HG03342 (cell line): Measurements from ENCODE around the gene SRSF7.
"Not testable (repeated sequence)": the region's sequence is repeated elsewhere in the genome, so short reads cannot be mapped to it uniquely, and the experiment has no call there.

Experiments used
- ATAC-seq: cut with Tn5 transposase; IDR thresholded peaks from one replicate; pipeline ENCODE4 v1.9.1; 2021; ENCODE audit warnings: mild to moderate bottlenecking, moderate library complexity; ENCODE audit not compliant: unreplicated experiment

Gene SRSF7

DNA sequence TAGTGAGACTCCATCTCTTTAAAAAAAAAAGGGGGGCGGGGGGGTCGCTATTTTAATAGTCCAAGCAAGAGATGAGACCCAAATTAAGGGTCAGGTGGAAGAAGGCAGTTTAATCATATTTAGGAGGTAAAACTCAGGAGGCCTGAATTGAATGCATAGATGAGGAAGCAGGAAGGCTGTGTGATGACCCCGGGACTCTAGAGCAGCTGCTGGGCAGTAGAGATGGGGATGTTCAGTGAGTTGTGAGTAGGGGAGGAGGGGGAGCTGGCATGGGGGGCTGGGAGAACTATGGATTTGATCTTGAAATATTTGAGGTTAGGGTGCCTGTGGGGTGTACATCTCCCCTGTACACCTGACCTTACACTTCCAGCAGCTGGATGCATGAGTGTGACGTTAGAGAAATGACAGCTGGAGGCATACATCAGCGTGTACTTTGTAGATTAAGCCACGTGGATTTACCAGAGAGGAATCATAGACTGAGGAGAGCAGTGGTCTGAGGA lies 44.3 kb downstream of the SRSF7 start:
- ATAC-seq: no peak

DNA sequence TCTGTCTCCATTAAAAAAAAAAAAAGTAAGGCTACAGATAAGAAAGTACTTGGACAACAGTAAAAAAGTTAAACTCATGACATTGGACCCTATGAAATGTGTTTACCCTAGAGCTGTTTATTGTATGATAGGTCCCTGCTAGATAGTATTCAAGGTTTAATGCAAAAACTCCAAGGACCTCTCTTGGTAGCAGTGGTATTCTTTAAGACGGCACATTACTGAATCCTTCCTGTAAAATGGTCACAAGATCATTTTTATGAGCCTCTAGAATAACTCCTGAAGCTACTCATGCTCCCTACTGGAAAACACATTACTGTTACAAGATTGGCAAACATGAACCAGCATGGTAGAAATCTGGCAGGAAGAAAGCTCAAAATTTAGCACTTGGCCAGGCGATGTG lies 46.5 kb downstream of the SRSF7 start:
- no peak for ATAC-seq

DNA sequence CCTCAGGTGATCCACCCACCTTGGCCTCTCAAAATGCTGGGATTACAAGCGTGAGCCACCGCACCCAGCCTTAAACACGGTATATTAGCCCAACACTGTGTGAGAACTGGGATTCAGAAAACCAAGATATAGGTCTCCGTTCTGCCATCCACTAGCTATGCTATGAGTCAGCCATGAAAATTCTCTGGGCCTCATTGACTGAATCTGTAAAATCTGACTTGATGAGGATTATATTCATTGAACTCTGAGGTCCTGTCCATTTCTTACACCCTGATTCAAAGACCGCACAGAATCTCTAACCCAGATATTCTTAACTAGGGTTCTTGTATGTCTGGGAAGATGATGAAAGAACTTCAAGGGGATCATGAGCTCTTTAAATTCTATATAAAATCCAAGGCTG lies 47.8 kb downstream of the SRSF7 start:
- not testable (repeated sequence) for ATAC-seq

DNA sequence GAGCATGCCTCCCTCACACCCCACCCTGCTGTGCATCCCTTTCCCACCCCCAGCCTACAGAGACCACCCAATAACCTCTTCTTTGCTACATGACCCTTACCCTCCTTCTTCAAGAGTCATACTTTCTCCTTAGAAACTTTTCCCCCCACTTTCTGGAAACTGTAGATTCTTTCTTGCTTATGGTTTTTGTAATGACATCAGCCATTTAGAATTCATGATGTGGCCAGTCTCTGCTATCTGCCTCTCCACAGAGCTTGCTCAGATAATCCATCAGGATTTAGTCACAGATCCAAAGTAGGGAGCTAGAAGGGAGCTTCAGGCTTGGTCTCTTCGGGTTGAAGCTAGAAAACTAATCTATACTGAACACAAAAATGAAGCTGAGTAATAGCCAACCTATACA lies 48.7 kb downstream of the SRSF7 start:
- ATAC-seq: no peak

DNA sequence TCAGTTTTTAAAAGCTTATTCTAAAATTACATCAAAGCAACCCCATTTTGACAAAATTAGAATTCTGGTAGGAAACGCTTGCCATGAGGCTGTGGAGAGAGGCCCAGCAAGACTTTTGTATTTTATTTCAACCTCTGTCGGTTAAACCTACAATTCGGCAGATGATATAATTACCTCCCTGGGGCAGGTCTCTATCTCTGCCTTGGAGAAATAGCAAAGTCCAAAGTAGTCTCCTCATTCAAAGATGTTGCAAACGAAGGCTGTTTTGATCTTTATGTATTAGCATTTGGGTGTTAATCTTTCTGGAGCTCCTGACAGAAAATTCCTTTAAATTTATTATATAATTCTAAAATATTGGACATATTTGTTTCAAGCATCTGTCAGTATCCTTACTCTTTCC lies 49.6 kb downstream of the SRSF7 start:
- no peak for ATAC-seq

DNA sequence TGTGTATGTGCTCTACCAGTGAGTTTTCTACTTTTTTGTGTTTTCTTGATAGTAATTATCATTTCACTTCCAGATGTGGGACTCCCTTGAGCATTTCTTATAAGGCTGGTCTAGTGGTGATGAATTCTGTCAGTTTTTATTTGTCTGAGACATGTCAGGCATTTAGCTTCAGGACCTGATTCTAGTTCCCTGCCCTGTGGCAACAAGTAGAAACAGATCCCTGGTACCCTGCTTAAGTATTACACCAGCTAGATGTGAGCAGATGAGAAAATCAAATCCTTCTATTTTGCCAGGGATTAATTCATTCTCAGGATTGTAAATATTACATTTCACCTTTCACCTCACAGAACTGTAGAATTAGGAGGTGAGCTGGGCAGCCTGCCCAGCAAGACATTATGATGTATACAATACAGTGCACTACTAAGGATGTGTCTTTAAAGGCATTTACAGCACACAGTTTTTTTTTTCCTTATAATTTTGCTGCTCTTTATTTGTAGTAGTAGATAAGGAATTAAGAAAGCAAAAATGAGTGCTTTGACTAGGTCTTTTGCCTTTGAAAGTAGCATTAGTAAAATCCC lies 50.2 kb downstream of the SRSF7 start:
- no peak for ATAC-seq

DNA sequence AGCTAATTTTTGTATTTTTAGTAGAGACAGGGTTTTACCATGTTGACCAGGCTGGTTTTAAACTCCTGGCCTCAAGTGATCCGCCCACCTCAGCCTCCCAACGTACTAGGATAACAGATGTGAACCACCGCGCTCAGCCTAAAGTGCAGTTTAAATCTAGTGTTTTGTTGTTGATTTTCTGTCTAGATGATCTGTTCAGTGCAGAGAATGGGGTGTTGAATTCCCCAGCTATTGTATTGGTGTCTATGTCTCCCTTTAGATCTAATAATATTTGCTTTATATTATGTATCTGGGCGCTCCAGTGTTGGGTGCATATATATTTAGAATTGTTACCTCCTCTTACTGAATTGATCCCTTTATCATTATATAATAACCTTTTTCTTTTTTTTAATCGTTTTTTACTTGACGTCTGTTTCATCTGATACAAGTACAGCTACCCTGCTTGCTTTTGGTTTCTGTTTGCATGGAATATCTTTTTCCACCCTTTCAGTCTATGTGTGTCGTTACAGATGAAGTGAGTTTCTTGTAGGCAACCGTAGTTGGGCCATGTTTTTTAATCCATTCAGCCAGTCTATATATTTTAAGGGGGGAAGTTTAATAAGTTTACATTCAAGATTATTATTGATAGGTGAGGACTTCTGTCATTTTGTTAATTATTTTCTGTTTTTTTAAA lies 50.9 kb downstream of the SRSF7 start:
- ATAC-seq: no peak

DNA sequence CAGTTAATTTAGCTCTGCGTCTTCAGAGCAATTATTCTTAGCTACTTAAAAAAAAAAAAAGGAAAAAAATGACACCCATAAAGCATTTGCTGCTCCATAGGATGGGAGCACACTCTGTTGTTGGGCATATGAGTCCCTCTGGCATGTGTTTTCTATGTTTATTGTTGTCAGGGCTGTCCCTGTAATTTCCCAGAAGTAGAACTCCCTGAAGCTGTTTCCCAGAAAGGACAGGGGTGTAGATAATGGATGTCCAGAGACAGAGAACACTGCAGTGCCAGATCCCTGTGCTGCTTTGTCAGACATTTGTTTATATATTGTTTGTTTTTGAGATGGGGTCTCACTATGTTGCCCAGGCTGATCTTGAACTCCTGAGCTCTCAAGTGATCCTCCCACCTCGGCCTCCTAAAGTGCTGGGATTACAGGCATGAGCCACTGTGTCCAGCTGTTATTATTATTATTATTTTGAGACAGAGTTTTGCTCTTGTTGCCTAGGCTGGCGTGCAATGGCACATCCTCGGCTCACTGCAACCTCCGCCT lies 52.6 kb downstream of the SRSF7 start:
- ATAC-seq: no peak

DNA sequence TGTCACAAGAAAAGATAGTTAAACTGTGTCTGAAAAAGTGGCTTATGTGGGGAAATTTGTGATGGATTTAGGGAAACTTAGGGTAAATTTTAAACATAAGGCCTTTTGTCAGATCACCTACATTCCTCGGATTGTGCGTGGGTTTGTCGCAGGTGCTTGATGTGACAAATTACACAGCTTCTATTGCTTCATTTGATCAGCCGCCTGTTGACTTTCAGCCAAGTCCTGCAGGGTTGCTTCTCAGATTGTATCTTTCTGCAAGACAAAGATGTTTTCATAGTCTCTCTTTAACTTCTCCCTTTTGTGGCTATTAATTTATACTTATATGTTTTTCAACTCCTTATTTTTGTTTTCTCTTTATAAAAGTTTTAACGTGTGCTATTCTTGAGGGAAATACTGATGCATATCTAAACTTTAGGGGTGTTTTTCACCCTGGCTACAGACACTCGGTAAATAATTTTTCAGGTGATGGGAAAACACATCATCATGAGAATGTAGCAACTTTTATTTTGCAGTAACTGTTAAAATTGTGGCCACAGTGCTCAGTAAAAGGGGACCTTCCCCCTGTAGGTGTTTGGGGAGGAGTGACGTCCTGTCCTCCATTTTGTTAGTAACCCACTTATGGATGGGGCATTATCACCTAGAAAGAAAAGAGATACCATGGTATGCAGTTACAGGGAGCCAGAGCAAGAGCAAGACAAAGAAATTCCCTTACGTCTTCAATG lies 53.9 kb downstream of the SRSF7 start:
- no peak for ATAC-seq
